ENCODE measurements around the gene RPL3.

The RPL3 gene

GRCh38 chr22:39359659-39360195 lies 40.3 kb upstream of the RPL3 start:
- TF ChIP-seq TAF1 (IDR thresholded peaks at IDR 0.05; ENCODE audit: borderline replicate concordance, insufficient read depth, low read length) (no peak), POLR2AphosphoS5 (IDR thresholded peaks at IDR 0.05; ENCODE audit: low read depth, low read length) (no peak), REST (IDR thresholded peaks at IDR 0.05; ENCODE audit: insufficient read depth in 1 of 2, low read depth in 2 of 2, low read length in 2 of 2) (no peak), SIN3A (IDR thresholded peaks at IDR 0.05; ENCODE audit: borderline replicate concordance, insufficient read depth, low read length) (no peak), FOXP2 (optimal IDR thresholded peaks at IDR 0.05; ENCODE audit: borderline replicate concordance, extremely low read depth, extremely low read length, insufficient read depth) (no peak)

GRCh38 chr22:39356464-39356863 lies 37.0 kb upstream of the RPL3 start:
- TF ChIP-seq SIN3A (IDR thresholded peaks at IDR 0.05; ENCODE audit: borderline replicate concordance, insufficient read depth, low read length) (no peak), TAF1 (IDR thresholded peaks at IDR 0.05; ENCODE audit: borderline replicate concordance, insufficient read depth, low read length) (no peak), POLR2AphosphoS5 (IDR thresholded peaks at IDR 0.05; ENCODE audit: low read depth, low read length) (no peak), REST (IDR thresholded peaks at IDR 0.05; ENCODE audit: insufficient read depth in 1 of 2, low read depth in 2 of 2, low read length in 2 of 2) (no peak), FOXP2 (optimal IDR thresholded peaks at IDR 0.05; ENCODE audit: borderline replicate concordance, extremely low read depth, extremely low read length, insufficient read depth) (no peak)

- TF ChIP-seq FOXP2 (optimal IDR thresholded peaks at IDR 0.05; ENCODE audit: borderline replicate concordance, extremely low read depth, extremely low read length, insufficient read depth) (no peak), POLR2AphosphoS5 (IDR thresholded peaks at IDR 0.05; ENCODE audit: low read depth, low read length) (no peak)
Measured at GRCh38 chr22:39355080-39355479, 35.7 kb upstream of the RPL3 start.

GRCh38 chr22:39353346-39353745 lies 33.9 kb upstream of the RPL3 start:
- TF ChIP-seq TAF1 (IDR thresholded peaks at IDR 0.05; ENCODE audit: borderline replicate concordance, insufficient read depth, low read length) (no peak), SIN3A (IDR thresholded peaks at IDR 0.05; ENCODE audit: borderline replicate concordance, insufficient read depth, low read length) (no peak), FOXP2 (optimal IDR thresholded peaks at IDR 0.05; ENCODE audit: borderline replicate concordance, extremely low read depth, extremely low read length, insufficient read depth) (no peak), REST (IDR thresholded peaks at IDR 0.05; ENCODE audit: insufficient read depth in 1 of 2, low read depth in 2 of 2, low read length in 2 of 2) (no peak), POLR2AphosphoS5 (IDR thresholded peaks at IDR 0.05; ENCODE audit: low read depth, low read length) (no peak)

- no peak for TF ChIP-seq REST (IDR thresholded peaks at IDR 0.05; ENCODE audit: insufficient read depth in 1 of 2, low read depth in 2 of 2, low read length in 2 of 2)
- no peak for TF ChIP-seq SIN3A (IDR thresholded peaks at IDR 0.05; ENCODE audit: borderline replicate concordance, insufficient read depth, low read length)
- no peak for TF ChIP-seq FOXP2 (optimal IDR thresholded peaks at IDR 0.05; ENCODE audit: borderline replicate concordance, extremely low read depth, extremely low read length, insufficient read depth)
- no peak for TF ChIP-seq TAF1 (IDR thresholded peaks at IDR 0.05; ENCODE audit: borderline replicate concordance, insufficient read depth, low read length)
- no peak for TF ChIP-seq POLR2AphosphoS5 (IDR thresholded peaks at IDR 0.05; ENCODE audit: low read depth, low read length)
Measured at GRCh38 chr22:39352306-39352891, 33.0 kb upstream of the RPL3 start.
